ENCODE data around the gene INTS1. TPM values are rescaled to one million over a fixed set of nuclear protein-coding genes. Genes with fewer than 3 reads are reported as not detected.

INTS1 gene
- total RNA-seq, 1 donor, result 66.2 TPM

DNA sequence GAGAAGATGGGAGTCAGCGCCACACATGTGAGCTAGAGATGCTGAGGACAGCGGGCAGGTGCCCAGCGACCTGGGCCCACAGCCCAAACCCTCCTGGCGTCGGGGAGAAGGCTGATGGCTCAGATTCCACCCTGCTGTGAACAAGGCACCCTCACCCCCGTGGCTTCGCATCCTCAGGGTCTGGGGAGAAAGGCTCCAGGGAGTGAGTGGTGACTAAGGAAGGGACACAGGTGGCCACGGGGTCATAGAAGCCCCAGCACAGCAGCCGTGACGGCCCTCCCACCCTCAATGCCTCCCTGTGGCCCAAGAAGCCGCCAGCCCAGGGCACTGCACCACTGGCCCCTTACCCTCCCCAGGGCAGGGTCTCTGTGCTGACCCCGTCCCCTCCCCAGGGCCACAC, 19.6 kb downstream of the INTS1 start:
- no peaks in the 10 kb centered on the region for H3K9me3 ChIP-seq (ENCODE audit: low read depth, low read length)
- no peaks in the 10 kb centered on the region for H3K27me3 ChIP-seq (ENCODE audit: insufficient read depth, low read length)
- peaks cover 33% of the 10 kb centered on the region for H3K36me3 ChIP-seq (ENCODE audit: insufficient read depth, low read length)
- no peak overlapping the region for H3K4me2 ChIP-seq (ENCODE audit: insufficient read depth, low read length)
- H3K27ac ChIP-seq (ENCODE audit: low read depth, low read length), result no peak overlapping the region
- TF ChIP-seq, protein P1, sequence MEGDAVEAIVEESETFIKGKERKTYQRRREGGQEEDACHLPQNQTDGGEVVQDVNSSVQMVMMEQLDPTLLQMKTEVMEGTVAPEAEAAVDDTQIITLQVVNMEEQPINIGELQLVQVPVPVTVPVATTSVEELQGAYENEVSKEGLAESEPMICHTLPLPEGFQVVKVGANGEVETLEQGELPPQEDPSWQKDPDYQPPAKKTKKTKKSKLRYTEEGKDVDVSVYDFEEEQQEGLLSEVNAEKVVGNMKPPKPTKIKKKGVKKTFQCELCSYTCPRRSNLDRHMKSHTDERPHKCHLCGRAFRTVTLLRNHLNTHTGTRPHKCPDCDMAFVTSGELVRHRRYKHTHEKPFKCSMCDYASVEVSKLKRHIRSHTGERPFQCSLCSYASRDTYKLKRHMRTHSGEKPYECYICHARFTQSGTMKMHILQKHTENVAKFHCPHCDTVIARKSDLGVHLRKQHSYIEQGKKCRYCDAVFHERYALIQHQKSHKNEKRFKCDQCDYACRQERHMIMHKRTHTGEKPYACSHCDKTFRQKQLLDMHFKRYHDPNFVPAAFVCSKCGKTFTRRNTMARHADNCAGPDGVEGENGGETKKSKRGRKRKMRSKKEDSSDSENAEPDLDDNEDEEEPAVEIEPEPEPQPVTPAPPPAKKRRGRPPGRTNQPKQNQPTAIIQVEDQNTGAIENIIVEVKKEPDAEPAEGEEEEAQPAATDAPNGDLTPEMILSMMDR (IDR thresholded peaks at IDR 0.05; ENCODE audit: extremely low read depth, low read depth, low read length), result no peak
- no peaks in the 10 kb centered on the region for H3K79me2 ChIP-seq (ENCODE audit: insufficient read depth, low read length)
- no peak overlapping the region for H3K4me3 ChIP-seq (ENCODE audit: insufficient read depth, low read length)
- no peak for DNase-seq (ENCODE audit: insufficient read length, low spot score, missing footprints)
- H2AFZ ChIP-seq (ENCODE audit: low read length), result no peak overlapping the region
- no peaks in the 10 kb centered on the region for H3K4me1 ChIP-seq (ENCODE audit: insufficient read depth, low read length)
- no peaks in the 10 kb centered on the region for H4K20me1 ChIP-seq (ENCODE audit: insufficient read depth, low read length)

DNA sequence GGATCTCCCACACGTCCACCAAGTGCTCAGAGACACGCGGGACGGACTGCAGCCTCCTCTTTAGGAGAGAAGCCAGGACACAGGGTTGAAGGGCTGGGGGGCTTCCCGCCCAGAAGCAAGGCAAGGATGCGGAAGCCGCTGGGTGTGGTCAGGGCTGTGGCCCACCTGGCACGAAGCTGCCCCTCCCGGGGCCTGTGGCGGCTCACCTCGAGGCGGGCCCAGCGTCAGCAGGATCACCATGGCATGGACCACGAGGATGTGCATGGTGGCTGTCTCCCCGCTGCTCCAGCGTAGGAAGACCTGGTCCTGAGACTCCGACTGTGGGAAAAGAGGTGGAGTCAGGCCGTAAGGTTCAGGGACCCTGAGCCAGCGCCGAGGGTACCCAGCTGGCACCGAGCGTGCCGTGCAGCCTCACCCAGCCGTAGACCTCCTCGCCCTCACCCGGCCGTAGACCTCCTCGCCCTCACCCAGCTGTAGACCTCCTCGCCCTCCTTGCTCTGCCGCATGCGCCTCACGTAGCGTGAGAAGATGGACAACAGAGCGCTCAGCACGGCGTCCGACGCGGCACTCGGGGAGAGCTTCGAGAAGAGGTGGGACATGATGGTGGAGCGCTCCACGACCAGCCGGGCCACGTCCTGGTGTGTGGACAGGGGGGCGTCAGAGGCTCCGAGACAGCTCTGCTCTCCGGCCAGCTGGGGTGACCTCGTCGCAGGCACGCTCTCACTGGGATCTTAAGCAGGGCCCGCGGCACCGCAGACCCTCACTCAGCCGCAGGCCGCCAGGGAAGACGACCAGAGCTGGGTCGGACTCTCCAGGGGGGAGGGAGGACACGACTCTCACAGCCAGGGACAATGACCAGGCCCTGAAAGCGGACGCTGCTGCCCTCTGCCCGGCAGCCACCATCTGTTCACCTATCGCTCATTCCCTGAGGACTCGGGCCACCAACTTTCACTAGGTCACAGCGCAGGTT, 20.4 kb downstream of the INTS1 start:
- H3K36me3 ChIP-seq (ENCODE audit: insufficient read depth, low read length), result peaks cover 28% of the 10 kb centered on the region
- no peaks in the 10 kb centered on the region for H3K27me3 ChIP-seq (ENCODE audit: insufficient read depth, low read length)
- no peaks in the 10 kb centered on the region for H3K4me1 ChIP-seq (ENCODE audit: insufficient read depth, low read length)
- H3K79me2 ChIP-seq (ENCODE audit: insufficient read depth, low read length), result no peaks in the 10 kb centered on the region
- no peak overlapping the region for H3K27ac ChIP-seq (ENCODE audit: low read depth, low read length)
- no peak overlapping the region for H2AFZ ChIP-seq (ENCODE audit: low read length)
- no peak overlapping the region for H3K4me3 ChIP-seq (ENCODE audit: insufficient read depth, low read length)
- no peak overlapping the region for H3K4me2 ChIP-seq (ENCODE audit: insufficient read depth, low read length)
- no peaks in the 10 kb centered on the region for H3K9me3 ChIP-seq (ENCODE audit: low read depth, low read length)
- TF ChIP-seq, protein P1 (IDR thresholded peaks at IDR 0.05; ENCODE audit: extremely low read depth, low read depth, low read length), result no peak
- DNase-seq (ENCODE audit: insufficient read length, low spot score, missing footprints), result no peak
- H4K20me1 ChIP-seq (ENCODE audit: insufficient read depth, low read length), result no peaks in the 10 kb centered on the region

DNA sequence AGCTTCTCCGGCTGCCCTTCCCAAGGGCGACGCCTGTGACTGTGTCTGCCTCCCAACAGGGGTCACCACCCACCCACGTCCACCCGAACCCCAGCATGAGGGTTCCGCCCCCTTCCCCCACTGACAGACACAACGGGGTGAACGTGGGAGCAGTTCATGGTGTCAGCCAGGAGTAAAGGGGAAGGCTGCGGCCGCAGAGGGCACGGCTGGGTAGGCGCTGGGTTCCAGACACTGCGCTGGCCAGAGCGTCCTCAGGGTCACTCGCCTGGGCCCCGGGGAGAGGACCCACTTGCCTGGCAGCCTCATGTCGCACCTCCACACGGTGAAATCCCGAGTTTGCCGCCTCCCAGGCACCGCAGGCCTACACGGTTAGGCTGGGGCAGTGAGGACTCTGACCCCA, 21.1 kb downstream of the INTS1 start:
- H3K4me1 ChIP-seq (ENCODE audit: insufficient read depth, low read length), result no peaks in the 10 kb centered on the region
- no peak overlapping the region for H2AFZ ChIP-seq (ENCODE audit: low read length)
- no peaks in the 10 kb centered on the region for H3K27me3 ChIP-seq (ENCODE audit: insufficient read depth, low read length)
- no peaks in the 10 kb centered on the region for H3K79me2 ChIP-seq (ENCODE audit: insufficient read depth, low read length)
- H3K36me3 ChIP-seq (ENCODE audit: insufficient read depth, low read length), result peaks cover 23% of the 10 kb centered on the region
- H4K20me1 ChIP-seq (ENCODE audit: insufficient read depth, low read length), result no peaks in the 10 kb centered on the region
- H3K4me3 ChIP-seq (ENCODE audit: insufficient read depth, low read length), result no peak overlapping the region
- TF ChIP-seq, protein P1 (IDR thresholded peaks at IDR 0.05; ENCODE audit: extremely low read depth, low read depth, low read length), result no peak
- H3K9me3 ChIP-seq (ENCODE audit: low read depth, low read length), result no peaks in the 10 kb centered on the region
- H3K27ac ChIP-seq (ENCODE audit: low read depth, low read length), result no peak overlapping the region
- no peak for DNase-seq (ENCODE audit: insufficient read length, low spot score, missing footprints)
- H3K4me2 ChIP-seq (ENCODE audit: insufficient read depth, low read length), result no peak overlapping the region

DNA sequence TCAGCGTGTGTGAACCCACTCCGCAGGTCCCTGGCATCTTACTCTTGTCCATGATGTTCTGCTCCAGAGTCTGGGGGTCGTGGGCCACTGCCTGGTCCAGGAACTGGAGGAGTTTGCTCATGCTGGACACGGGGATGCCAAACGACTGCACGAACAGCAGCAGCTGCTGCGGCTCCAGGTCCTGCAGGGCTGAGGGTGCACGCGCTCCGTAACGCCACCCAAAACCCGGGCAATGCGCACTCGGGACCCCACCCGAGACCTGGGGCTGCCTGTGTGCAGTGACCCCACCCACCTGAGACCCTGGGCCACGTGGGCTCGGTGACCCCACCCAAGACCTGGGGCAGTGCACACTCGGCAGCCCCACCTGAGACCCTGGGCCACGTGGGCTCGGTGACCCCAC, 22.9 kb downstream of the INTS1 start:
- TF ChIP-seq, protein P1 (IDR thresholded peaks at IDR 0.05; ENCODE audit: extremely low read depth, low read depth, low read length), result no peak
- H3K36me3 ChIP-seq (ENCODE audit: insufficient read depth, low read length), result peaks cover 26% of the 10 kb centered on the region
- H3K4me1 ChIP-seq (ENCODE audit: insufficient read depth, low read length), result no peaks in the 10 kb centered on the region
- H4K20me1 ChIP-seq (ENCODE audit: insufficient read depth, low read length), result no peaks in the 10 kb centered on the region
- DNase-seq (ENCODE audit: insufficient read length, low spot score, missing footprints), result no peak
- no peaks in the 10 kb centered on the region for H3K79me2 ChIP-seq (ENCODE audit: insufficient read depth, low read length)
- no peak overlapping the region for H3K27ac ChIP-seq (ENCODE audit: low read depth, low read length)
- H3K4me3 ChIP-seq (ENCODE audit: insufficient read depth, low read length), result no peak overlapping the region
- no peak overlapping the region for H3K4me2 ChIP-seq (ENCODE audit: insufficient read depth, low read length)
- H3K9me3 ChIP-seq (ENCODE audit: low read depth, low read length), result no peaks in the 10 kb centered on the region
- H3K27me3 ChIP-seq (ENCODE audit: insufficient read depth, low read length), result no peaks in the 10 kb centered on the region
- no peak overlapping the region for H2AFZ ChIP-seq (ENCODE audit: low read length)
